NT2/D1 (cell line): ENCODE data around the gene LDLRAD4.

Experiments
- DNase-seq: peaks from one replicate; pipeline ENCODE4 v3.0.0-alpha.2; 2011; ENCODE audit warnings: low read depth, low spot score
- H3K27me3 ChIP-seq: 2 replicates; pipeline ENCODE4 v1.6.0; 2011; ENCODE audit warnings: mild to moderate bottlenecking; ENCODE audit not compliant: insufficient read length, insufficient read depth
- H3K36me3 ChIP-seq: 2 replicates; pipeline ENCODE4 v1.6.1; 2011; ENCODE audit warnings: mild to moderate bottlenecking, low read length, mixed read lengths; ENCODE audit not compliant: insufficient read depth, insufficient read length
- H3K4me1 ChIP-seq: 2 replicates; pipeline ENCODE4 v1.5.1; 2011; ENCODE audit not compliant: insufficient read depth, insufficient read length
- H3K4me3 ChIP-seq: 2 replicates; pipeline ENCODE4 v1.5.1; 2011; ENCODE audit warnings: low read depth; ENCODE audit not compliant: insufficient read length
- H3K9ac ChIP-seq: 2 replicates; pipeline ENCODE4 v1.6.0; 2011; ENCODE audit warnings: low read depth; ENCODE audit not compliant: insufficient read length
- H3K9me3 ChIP-seq: 2 replicates; pipeline ENCODE4 v1.5.1; 2011; ENCODE audit warnings: mild to moderate bottlenecking, low read length; ENCODE audit not compliant: insufficient read depth
- SUZ12 ChIP-seq: IDR thresholded peaks from 2 replicates; pipeline ENCODE4 v1.6.1; 2011; ENCODE audit not compliant: insufficient read length, insufficient read depth; ENCODE audit errors: extremely low read depth
- YY1 ChIP-seq: IDR thresholded peaks from 2 replicates; pipeline ENCODE4 v1.6.1; 2011; ENCODE audit not compliant: insufficient read length, insufficient read depth
- ZNF274 ChIP-seq: IDR thresholded peaks from 2 replicates; pipeline ENCODE4 v1.6.1; 2011; ENCODE audit warnings: mild to moderate bottlenecking, low read depth, low read length

Gene LDLRAD4

DNA sequence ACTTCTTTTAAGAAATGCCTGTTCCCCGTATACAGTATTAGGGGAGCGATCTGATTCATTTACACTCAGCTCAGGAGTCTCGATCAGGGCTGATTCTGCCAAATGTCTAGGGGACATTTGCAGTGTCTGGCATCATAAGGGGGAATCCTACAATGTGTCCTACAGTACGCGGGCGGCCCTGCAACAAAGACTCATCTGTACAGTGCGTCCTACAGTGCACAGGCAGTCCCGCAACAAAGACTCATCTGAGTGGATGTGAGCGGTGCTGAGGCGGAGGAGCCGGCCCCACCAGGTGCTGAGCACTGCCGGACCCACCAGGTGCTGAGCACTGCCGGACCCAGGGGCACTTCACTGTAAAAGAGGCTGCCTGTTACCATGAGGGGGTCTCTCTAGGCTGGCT is 405.3 kb downstream of the LDLRAD4 start:
- TF ChIP-seq ZNF274 (no peak), SUZ12 (no peak), YY1 (no peak)
- H3K4me1 ChIP-seq, result peaks cover 13% of the 10 kb centered on the region
- H3K9me3 ChIP-seq, result no peaks in the 10 kb centered on the region
- no peak for DNase-seq
- no peaks in the 10 kb centered on the region for H3K27me3 ChIP-seq
- no peaks in the 10 kb centered on the region for H3K36me3 ChIP-seq
- no peak overlapping the region for H3K9ac ChIP-seq
- no peak overlapping the region for H3K4me3 ChIP-seq

DNA sequence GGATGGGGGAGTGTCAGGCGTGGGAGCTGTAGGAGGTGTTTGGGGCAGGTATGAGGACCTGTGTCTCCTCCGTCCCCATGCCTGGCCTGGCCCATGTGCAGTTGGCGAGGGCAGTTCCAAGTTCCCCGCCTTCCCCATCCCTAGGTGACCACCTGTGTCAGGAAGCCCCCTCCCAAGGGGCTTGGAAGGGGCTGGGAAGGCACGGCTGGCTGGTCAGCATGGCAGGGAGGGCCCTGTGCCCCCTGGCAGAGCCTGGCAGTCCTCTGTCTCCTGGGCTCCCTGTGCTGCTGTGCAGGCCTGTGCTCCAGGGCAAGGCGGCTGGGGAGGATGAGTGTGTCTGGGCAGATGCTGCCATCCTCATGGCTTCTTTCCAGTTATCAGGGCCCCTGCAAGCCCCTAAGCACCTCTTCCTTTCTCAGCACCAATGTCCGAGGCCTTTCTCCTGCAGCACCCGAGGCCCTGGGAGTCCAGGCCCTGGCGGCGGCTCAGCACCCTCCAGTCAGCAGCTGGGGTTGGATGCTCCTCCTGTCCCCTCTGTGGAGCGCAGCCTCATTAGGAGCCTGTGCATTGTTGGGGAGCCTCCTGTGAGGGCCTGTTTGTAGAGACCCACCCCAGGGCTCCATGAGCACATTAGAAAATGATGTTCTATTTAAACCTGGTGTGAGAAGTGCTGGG is 406.1 kb downstream of the LDLRAD4 start:
- TF ChIP-seq YY1, result no peak
- no peak for TF ChIP-seq SUZ12
- TF ChIP-seq ZNF274, result no peak
- no peak for DNase-seq
- H3K36me3 ChIP-seq, result no peaks in the 10 kb centered on the region
- H3K9me3 ChIP-seq, result no peaks in the 10 kb centered on the region
- H3K27me3 ChIP-seq, result no peaks in the 10 kb centered on the region
- no peak overlapping the region for H3K4me3 ChIP-seq
- peaks cover 11% of the 10 kb centered on the region for H3K4me1 ChIP-seq
- no peak overlapping the region for H3K9ac ChIP-seq

DNA sequence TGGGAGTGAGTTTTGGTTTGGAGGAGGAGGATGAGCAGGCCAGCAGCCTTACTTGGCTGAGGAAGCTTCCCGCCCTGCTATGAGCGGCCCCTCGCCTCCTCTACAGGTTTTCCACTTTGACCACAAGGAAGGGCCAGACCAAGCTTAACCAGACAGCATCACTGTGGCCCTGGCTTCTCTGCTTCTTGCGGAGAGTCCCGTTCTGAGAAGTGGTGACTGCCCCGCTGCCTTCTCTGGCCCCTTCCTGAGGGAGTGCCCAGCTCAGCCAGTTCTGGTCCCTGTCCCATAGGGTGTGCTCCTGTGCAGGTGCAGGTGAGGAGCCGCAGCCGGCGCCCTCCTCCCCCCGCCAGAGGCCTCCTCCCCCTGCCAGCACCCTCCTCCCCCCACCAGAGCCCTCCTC is 406.8 kb downstream of the LDLRAD4 start:
- no peak overlapping the region for H3K4me3 ChIP-seq
- no peaks in the 10 kb centered on the region for H3K9me3 ChIP-seq
- H3K27me3 ChIP-seq, result no peaks in the 10 kb centered on the region
- peaks cover 8% of the 10 kb centered on the region for H3K4me1 ChIP-seq
- H3K36me3 ChIP-seq, result no peaks in the 10 kb centered on the region
- H3K9ac ChIP-seq, result no peak overlapping the region
- TF ChIP-seq YY1, result no peak
- no peak for TF ChIP-seq SUZ12
- TF ChIP-seq ZNF274, result no peak
- no peak for DNase-seq

GRCh38 chr18:13625843-13626543 is 407.4 kb downstream of the LDLRAD4 start:
- Histone ChIP-seq H3K9ac (no peak overlapping the region), H3K36me3 (no peaks in the 10 kb centered on the region), H3K4me1 (peaks cover 8% of the 10 kb centered on the region), H3K9me3 (no peaks in the 10 kb centered on the region), H3K4me3 (no peak overlapping the region), H3K27me3 (no peaks in the 10 kb centered on the region)
- TF ChIP-seq ZNF274 (no peak), SUZ12 (no peak), YY1 (no peak)
- DNase-seq, result no peak

DNA sequence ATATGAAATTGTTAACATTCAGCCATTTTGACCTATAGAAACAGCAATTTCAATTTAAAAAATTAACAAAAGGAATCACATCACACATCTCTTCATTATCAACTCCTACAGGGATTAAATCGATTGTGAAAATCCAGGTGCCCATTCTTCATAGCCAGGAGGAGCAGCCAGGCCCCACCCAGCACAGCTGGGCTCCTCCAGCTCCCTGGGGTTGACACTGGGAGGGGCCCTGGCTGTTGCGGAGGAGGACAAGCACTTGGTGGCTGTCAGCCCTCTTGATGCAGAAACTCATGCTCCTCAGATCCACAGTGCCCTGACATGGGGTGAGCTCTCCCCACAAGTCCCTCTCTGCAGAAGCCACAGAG is 408.0 kb downstream of the LDLRAD4 start:
- Histone ChIP-seq H3K9ac (no peak overlapping the region), H3K4me1 (peaks cover 8% of the 10 kb centered on the region), H3K9me3 (no peaks in the 10 kb centered on the region), H3K27me3 (no peaks in the 10 kb centered on the region), H3K36me3 (no peaks in the 10 kb centered on the region), H3K4me3 (no peak overlapping the region)
- TF ChIP-seq SUZ12 (no peak), YY1 (no peak), ZNF274 (no peak)
- no peak for DNase-seq

DNA sequence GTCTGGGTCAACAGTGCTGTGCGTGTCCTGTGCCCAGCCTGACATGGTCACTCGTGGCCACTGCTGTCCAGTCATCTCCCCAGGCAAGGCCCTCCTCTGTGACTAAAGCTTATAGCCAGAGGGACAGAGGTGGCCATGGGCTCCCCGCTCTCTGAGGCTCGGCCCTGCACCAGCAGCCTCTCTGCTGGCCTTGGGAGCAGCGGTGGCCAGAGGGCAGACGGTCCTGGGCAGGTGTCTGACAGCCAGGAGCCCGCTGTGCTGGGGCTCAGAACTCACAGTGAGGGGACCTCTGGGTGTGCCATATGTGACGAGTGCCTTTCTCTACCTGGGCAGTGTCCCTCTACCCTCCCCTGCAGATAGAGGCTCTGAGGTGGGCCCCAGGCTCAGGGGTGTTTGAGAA is 409.1 kb downstream of the LDLRAD4 start:
- Histone ChIP-seq H3K4me3 (no peak overlapping the region), H3K4me1 (peaks cover 8% of the 10 kb centered on the region), H3K9me3 (peaks cover 7% of the 10 kb centered on the region; the same call in 1 of the 2 replicates), H3K36me3 (no peaks in the 10 kb centered on the region), H3K27me3 (no peaks in the 10 kb centered on the region), H3K9ac (no peak overlapping the region)
- TF ChIP-seq ZNF274, result no peak
- TF ChIP-seq SUZ12, result no peak
- TF ChIP-seq YY1, result no peak
- DNase-seq, result no peak

GRCh38 chr18:13628211-13628610 is 409.7 kb downstream of the LDLRAD4 start:
- H3K4me1 ChIP-seq, result peaks cover 8% of the 10 kb centered on the region
- no peak overlapping the region for H3K4me3 ChIP-seq
- no peaks in the 10 kb centered on the region for H3K27me3 ChIP-seq
- H3K9ac ChIP-seq, result no peak overlapping the region
- no peak for DNase-seq
- H3K9me3 ChIP-seq, result peaks cover 13% of the 10 kb centered on the region; the same call in 1 of the 2 replicates
- TF ChIP-seq ZNF274 (no peak), YY1 (no peak), SUZ12 (no peak)
- H3K36me3 ChIP-seq, result no peaks in the 10 kb centered on the region
